Measurements from ENCODE around the gene KIF21B.
"Not testable (repeated sequence)": the region's sequence is repeated elsewhere in the genome, so short reads cannot be mapped to it uniquely, and the experiment has no call there.

GRCh38 chr1:200930285-200930684, 93.2 kb downstream of the KIF21B start:
- TF ChIP-seq CTCF (conservative IDR thresholded peaks at IDR 0.05); ZFX (IDR thresholded peaks at IDR 0.05): not testable (repeated sequence)
